ENCODE results near the gene STXBP5. TPM values are rescaled to one million over a fixed set of nuclear protein-coding genes. Genes with fewer than 3 reads are reported as not detected.

STXBP5 gene
- total and polyA plus RNA-seq, 4 donors: 1.9 to 8.9 (median 4.8) TPM

DNA sequence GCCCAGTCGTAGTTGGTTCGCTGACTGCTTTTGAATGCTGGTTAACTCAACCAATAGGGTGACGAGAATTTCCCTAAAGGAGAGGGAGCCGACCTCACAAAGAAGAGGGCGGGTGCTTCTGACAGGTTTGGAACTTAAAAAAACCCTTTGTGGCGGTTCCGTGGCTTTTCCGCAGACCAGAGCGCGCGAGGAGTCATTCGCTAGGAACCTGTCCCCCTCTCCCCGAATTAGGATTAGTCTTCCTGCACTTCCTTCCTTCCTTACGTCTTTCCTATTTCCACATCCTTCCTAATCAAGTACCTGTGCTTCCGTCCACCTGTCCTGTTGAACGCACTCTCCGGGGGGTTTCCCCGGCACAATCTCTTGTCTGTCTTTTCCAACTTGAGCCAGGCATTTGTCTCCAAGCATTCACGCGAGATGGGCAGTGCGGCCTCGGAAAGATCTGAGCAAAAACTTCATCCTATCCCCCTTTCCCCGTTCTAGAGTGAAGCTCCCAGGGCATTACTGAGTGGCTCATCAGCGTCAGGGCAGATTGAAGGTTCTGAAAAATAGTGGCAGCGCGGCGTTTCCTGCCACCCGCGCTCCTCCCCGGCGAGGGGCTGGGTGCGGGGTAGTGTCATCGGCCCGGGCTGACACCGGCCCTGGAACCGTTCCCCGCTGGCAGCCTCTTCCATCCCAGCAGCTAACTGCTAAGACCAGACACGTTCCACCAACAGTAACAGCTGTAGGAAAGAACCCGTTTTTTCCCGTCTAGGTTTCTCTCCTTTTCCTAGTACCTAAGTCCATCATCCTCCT lies 1.5 kb upstream of the STXBP5 start:
- DNase-seq (ENCODE audit: low spot score): peak; percentile 74

More for the DNA sequence above, 1.5 kb upstream of the STXBP5 start:
- no peaks in the 10 kb centered on the region for H3K36me3 ChIP-seq (ENCODE audit: control insufficient read depth in 4 of 4, insufficient read depth in 3 of 4, low read depth in 1 of 4, low read length in 3 of 4)
- no peak for TF ChIP-seq HNF4A (conservative IDR thresholded peaks at IDR 0.05)
- TF ChIP-seq, protein P1, sequence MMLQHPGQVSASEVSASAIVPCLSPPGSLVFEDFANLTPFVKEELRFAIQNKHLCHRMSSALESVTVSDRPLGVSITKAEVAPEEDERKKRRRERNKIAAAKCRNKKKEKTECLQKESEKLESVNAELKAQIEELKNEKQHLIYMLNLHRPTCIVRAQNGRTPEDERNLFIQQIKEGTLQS (IDR thresholded peaks at IDR 0.05): no peak
- no peak for TF ChIP-seq NR2F2 (IDR thresholded peaks at IDR 0.05)
- TF ChIP-seq YY1 (IDR thresholded peaks at IDR 0.05): peak; percentile 86
- TF ChIP-seq, protein P2, sequence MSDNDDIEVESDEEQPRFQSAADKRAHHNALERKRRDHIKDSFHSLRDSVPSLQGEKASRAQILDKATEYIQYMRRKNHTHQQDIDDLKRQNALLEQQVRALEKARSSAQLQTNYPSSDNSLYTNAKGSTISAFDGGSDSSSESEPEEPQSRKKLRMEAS (IDR thresholded peaks at IDR 0.05): no peak
- TF ChIP-seq, protein P3, sequence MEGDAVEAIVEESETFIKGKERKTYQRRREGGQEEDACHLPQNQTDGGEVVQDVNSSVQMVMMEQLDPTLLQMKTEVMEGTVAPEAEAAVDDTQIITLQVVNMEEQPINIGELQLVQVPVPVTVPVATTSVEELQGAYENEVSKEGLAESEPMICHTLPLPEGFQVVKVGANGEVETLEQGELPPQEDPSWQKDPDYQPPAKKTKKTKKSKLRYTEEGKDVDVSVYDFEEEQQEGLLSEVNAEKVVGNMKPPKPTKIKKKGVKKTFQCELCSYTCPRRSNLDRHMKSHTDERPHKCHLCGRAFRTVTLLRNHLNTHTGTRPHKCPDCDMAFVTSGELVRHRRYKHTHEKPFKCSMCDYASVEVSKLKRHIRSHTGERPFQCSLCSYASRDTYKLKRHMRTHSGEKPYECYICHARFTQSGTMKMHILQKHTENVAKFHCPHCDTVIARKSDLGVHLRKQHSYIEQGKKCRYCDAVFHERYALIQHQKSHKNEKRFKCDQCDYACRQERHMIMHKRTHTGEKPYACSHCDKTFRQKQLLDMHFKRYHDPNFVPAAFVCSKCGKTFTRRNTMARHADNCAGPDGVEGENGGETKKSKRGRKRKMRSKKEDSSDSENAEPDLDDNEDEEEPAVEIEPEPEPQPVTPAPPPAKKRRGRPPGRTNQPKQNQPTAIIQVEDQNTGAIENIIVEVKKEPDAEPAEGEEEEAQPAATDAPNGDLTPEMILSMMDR (IDR thresholded peaks at IDR 0.05; ENCODE audit: low read depth, low read length, missing input control): no peak
- no peak for TF ChIP-seq RAD21 (IDR thresholded peaks at IDR 0.05)
- TF ChIP-seq FOXA1 (IDR thresholded peaks at IDR 0.05): no peak
- TF ChIP-seq, protein P4, sequence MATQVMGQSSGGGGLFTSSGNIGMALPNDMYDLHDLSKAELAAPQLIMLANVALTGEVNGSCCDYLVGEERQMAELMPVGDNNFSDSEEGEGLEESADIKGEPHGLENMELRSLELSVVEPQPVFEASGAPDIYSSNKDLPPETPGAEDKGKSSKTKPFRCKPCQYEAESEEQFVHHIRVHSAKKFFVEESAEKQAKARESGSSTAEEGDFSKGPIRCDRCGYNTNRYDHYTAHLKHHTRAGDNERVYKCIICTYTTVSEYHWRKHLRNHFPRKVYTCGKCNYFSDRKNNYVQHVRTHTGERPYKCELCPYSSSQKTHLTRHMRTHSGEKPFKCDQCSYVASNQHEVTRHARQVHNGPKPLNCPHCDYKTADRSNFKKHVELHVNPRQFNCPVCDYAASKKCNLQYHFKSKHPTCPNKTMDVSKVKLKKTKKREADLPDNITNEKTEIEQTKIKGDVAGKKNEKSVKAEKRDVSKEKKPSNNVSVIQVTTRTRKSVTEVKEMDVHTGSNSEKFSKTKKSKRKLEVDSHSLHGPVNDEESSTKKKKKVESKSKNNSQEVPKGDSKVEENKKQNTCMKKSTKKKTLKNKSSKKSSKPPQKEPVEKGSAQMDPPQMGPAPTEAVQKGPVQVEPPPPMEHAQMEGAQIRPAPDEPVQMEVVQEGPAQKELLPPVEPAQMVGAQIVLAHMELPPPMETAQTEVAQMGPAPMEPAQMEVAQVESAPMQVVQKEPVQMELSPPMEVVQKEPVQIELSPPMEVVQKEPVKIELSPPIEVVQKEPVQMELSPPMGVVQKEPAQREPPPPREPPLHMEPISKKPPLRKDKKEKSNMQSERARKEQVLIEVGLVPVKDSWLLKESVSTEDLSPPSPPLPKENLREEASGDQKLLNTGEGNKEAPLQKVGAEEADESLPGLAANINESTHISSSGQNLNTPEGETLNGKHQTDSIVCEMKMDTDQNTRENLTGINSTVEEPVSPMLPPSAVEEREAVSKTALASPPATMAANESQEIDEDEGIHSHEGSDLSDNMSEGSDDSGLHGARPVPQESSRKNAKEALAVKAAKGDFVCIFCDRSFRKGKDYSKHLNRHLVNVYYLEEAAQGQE (IDR thresholded peaks at IDR 0.05): no peak
- peak; percentile 50 for TF ChIP-seq SP1 (IDR thresholded peaks at IDR 0.05)
- no peak for TF ChIP-seq EGR1 (IDR thresholded peaks at IDR 0.05; ENCODE audit: low read depth in 2 of 2)
- TF ChIP-seq HNF4G (IDR thresholded peaks at IDR 0.05): no peak
- TF ChIP-seq RXRA (IDR thresholded peaks at IDR 0.05): peak; percentile 3 to 17
- TF ChIP-seq, protein P5, sequence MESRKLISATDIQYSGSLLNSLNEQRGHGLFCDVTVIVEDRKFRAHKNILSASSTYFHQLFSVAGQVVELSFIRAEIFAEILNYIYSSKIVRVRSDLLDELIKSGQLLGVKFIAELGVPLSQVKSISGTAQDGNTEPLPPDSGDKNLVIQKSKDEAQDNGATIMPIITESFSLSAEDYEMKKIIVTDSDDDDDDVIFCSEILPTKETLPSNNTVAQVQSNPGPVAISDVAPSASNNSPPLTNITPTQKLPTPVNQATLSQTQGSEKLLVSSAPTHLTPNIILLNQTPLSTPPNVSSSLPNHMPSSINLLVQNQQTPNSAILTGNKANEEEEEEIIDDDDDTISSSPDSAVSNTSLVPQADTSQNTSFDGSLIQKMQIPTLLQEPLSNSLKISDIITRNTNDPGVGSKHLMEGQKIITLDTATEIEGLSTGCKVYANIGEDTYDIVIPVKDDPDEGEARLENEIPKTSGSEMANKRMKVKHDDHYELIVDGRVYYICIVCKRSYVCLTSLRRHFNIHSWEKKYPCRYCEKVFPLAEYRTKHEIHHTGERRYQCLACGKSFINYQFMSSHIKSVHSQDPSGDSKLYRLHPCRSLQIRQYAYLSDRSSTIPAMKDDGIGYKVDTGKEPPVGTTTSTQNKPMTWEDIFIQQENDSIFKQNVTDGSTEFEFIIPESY (IDR thresholded peaks at IDR 0.05): no peak
- peak in 1 of 2 donors; percentile 38 for TF ChIP-seq JUND (IDR thresholded peaks at IDR 0.05)
- TF ChIP-seq GABPA (IDR thresholded peaks at IDR 0.05 in 1 of 2, conservative IDR thresholded peaks at IDR 0.05 in 1 of 2): peak; percentile 27 to 67
- no peak for TF ChIP-seq FOXA2 (IDR thresholded peaks at IDR 0.05)
- TF ChIP-seq TAF1 (conservative IDR thresholded peaks at IDR 0.05): peak; percentile 84
- WGBS: under 1% methylated on average over 40 of the region's 40 CpGs
- H3K27ac ChIP-seq (ENCODE audit: low read depth in 1 of 2, low read length in 2 of 2): peak overlapping the region; percentile 85 to 88
- peak overlapping the region; percentile 80 to 85 for H3K9ac ChIP-seq (ENCODE audit: low read depth in 1 of 2, low read length in 2 of 2)
- peaks cover 2 to 19% (median 13%) of the 10 kb centered on the region in 4 donors for H3K4me1 ChIP-seq (ENCODE audit: control insufficient read depth in 4 of 4, insufficient read depth in 4 of 4, low read length in 3 of 4)
- H3K9me3 ChIP-seq (ENCODE audit: control insufficient read depth in 4 of 4, low read length in 3 of 4): no peaks in the 10 kb centered on the region
- no peaks in the 10 kb centered on the region for H3K27me3 ChIP-seq (ENCODE audit: control insufficient read depth in 4 of 4, insufficient read depth in 4 of 4, low read length in 3 of 4)
- H3K4me3 ChIP-seq (ENCODE audit: low read depth in 1 of 3, low read length in 3 of 3): peak overlapping the region; percentile 76 to 98 (median 87)

Data from liver (tissue), 9 donors.